Superior temporal gyrus (tissue), 1 donor: ENCODE results near the gene MAGEB3.
"Not testable (repeated sequence)": the region's sequence is repeated elsewhere in the genome, so short reads cannot be mapped to it uniquely, and the experiment has no call there.

Experiments used
- DNase-seq: peaks from one replicate; pipeline ENCODE4 v3.0.0-alpha.2; 2016; ENCODE audit errors: extremely low spot score

Gene MAGEB3, protein sequence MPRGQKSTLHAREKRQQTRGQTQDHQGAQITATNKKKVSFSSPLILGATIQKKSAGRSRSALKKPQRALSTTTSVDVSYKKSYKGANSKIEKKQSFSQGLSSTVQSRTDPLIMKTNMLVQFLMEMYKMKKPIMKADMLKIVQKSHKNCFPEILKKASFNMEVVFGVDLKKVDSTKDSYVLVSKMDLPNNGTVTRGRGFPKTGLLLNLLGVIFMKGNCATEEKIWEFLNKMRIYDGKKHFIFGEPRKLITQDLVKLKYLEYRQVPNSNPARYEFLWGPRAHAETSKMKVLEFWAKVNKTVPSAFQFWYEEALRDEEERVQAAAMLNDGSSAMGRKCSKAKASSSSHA

DNA sequence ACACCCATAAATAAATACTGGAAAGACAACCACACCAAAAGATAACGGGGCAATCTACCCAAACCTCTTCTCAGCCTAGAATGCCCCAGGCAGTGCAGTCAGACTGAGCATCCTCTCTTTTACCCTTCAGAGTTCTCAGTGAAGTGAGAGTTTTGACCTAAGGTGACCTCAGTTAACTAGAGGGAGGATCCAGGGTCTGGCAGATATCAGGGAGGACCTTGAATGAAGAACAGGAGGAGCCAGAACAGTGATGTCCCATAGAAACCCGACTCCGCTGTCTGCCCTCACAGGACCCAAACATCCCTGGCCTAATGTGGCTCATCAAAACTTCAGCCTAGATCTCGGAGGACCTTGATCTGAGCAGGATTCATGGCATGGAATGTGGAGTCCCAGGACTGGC, at the start of gene MAGEB3:
MAGEB3 (plus strand) TSS at position 263 of the 400 bp plus-strand sequence. CDS start 5,268 bp downstream, outside the sequence.
- no peak for DNase-seq

DNA sequence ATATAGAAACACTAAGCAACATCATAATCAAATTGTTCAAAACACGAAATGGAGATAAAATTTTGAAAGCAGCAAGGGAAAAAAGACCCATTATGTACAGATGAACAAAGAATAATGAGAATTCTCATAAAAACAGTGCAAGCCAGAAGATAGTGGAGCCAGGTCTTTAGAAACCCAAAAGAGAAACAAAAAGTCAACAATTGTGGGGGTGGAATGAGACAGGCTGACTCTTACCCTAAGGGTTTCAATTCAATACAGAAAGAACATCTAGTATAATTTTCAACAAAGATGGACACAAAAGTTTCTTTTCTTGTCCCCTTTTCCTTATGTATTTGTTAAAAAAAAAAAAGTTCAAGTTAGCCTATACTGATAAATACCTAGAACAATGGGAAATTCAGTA, 49.1 kb upstream of the MAGEB3 start:
- no peak for DNase-seq

DNA sequence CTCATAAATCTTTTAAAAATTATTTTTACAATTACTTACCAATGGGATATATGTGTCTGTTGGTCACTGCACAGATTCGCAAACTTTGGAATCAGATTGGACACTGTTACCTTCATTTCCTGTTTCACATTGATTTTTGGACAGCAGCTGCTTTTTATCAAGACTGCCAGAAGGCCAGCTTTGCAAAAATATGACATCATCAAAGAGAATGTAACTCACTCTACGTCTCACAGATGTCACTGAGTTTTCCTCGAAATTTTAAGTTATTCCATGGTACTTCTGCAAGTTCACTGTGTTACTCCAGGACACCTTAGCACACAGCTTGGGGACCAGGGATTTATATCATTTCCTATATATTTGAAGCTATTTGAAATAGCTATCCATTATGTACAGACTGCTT, 46.9 kb upstream of the MAGEB3 start:
- DNase-seq = no peak

DNA sequence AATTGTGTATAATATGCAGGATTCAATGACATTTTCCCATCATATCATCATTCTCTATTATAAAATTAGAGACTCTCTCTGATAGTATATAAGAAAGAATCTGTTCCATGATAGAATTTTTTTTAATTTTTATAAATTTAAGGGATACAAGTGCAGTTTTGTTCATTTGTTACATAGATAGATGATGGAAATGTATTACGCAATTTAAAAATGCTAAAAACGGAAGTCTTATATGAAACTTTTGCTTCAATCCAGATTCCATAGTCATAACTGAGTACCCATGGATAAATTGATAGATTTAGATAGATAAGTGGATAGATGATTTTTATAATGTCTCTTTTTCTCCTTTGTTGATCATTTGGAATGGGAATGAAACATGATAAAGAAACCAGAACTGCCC, 40.0 kb upstream of the MAGEB3 start:
- DNase-seq = no peak

DNA sequence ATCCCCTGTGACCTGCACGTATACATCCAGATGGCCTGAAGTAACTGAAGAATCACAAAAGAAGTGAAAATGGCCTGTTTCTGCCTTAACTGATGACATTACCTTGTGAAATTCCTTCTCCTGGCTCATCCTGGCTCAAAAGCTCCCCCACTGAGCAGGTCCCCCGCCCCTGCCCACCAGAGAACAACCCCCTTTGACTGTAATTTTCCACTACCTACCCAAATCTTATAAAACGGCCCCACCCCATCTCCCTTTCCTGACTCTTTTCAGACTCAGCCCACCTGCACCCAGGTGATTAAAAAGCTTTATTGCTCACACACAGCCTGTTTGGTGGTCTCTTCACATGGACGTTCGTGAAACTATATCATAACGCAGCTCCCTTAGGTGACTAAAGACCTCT, 36.5 kb upstream of the MAGEB3 start:
- not testable (repeated sequence) for DNase-seq

DNA sequence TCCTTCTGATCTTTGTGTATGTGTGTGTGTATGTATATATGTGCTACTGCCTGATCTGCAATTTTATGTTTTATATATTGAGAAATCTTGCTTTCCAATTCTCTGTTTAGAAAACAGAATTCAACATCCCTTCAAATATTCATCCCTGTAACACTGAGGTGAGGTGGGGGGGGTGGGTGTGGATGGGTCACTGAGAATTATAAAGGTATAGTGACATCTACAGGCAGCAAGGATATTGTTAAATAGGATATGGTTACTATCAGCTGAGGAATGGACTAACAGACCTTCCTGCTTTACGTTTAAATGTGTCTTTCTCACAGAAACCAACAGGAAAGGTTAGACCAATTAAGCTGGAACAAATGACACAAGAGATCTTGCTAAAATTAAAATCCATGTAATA, 34.1 kb upstream of the MAGEB3 start:
- DNase-seq = no peak

DNA sequence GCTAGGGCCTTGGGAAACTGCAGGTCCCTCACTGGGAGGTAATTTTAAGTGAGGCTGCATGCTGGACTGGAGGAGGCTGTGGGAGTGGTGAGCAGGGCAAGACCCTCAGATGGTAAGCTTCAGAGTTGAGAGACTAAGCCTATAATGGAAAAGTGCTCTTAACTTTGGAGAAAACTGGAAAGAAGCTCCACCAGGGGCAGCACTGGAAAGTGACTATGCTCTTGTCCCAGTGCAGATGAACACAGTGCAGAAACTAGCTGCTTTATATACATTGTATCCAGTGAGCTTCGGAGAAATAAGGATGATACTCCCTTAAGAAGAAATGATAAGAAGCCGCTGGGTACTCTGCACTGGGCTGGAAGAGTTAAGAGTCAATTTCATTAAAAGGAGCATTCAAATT, 18.3 kb upstream of the MAGEB3 start:
- no peak for DNase-seq

DNA sequence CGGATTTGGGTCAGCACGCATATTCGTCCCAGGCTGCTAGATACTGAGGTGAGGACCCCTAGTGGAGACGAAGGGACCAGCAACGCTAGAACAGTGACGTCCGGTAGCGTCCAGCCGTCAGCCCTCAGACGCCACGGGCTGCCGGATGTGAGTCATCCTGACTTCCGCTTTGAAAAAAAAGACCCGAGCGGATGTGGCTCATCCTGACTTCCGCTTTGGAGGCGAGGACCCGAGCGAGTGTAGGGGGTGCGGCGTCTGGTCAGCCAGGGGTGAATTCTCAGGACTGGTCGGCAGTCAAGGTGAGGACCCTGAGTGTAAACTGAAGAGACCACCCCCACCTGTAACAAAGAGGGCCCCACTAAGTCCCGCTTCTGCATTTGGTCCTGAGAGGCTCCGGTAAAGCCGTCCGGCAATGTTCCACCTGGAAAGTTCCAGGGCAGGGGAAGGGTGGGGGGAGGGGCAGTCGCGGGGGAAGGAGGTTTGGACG, 15.1 kb upstream of the MAGEB3 start, which contains the start of gene MAGEB2:
MAGEB2 (plus strand) TSS at position 207 of the 487 bp plus-strand sequence. CDS start 3,018 bp downstream, outside the sequence.
- no peak for DNase-seq

DNA sequence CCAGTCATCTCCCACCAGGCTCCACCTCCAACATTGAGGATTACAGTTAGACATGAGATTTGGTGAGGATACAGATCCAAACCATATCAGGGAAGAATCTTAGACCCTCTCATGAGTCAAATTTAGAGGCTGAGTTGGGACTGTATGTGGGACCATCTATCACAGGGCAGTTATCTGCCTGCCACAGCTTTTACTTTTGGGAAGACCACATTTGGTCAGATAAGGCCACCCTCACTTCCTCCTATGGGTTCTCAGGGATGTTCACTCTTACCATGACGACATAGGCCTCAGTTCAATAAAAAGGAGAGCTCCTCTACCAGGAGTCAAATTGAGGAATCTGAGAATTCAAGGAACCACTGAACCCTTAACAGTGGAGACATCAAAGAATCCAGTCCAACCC, 13.0 kb upstream of the MAGEB3 start:
- DNase-seq = no peak

DNA sequence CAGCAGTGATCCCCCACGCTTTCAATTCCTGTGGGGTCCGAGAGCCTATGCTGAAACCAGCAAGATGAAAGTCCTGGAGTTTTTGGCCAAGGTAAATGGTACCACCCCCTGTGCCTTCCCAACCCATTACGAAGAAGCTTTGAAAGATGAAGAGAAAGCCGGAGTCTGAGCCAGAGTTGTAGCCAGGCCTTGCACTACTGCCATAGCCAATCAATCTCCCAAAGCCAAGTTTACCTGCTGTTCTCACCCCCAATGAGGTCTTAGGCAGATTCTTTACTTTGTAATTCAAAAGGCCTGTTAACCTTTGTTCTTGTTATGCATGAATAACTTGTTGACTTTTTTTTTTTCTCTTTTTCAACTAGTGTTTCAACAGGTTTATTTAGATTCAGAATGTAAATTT, 11.1 kb upstream of the MAGEB3 start:
- no peak for DNase-seq

DNA sequence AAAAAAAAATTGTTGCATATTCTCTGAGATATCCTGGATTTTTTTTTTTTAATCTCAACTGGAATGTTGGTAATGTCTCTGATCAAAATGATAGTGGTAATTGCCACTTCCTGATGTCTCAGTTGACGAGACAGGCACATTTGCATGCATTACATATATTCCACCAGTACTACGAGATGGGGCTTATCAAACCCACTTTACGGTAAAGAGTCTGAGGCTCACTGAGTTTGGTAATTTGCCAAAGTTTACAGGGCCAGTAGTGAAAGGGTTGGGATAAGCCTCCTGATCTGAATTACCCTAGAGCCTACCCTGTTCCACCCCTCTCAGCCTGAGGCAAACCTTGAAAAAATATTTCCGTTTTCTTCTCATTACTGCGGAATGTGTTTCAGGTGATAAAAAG, 9.8 kb upstream of the MAGEB3 start:
- no peak for DNase-seq

DNA sequence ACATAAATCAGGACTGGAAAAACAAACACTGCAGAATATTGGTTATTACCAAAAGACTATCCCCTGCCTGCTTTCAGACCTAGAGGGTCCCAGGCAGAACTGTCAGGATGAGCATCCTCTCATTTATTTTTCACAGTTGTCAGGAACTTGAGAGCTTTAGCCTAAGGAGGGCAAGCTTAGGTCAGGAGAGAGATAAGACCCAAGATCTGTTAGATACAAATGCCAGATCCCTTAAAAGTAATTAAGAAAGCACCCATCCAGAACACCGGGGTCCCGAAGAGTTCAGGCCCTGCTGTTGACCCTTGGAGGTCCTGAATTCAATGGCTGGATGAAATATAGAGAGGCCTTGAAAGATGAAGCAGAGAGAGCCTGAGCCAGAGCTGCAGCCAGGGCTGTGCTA, 5.9 kb upstream of the MAGEB3 start:
- DNase-seq = no peak

DNA sequence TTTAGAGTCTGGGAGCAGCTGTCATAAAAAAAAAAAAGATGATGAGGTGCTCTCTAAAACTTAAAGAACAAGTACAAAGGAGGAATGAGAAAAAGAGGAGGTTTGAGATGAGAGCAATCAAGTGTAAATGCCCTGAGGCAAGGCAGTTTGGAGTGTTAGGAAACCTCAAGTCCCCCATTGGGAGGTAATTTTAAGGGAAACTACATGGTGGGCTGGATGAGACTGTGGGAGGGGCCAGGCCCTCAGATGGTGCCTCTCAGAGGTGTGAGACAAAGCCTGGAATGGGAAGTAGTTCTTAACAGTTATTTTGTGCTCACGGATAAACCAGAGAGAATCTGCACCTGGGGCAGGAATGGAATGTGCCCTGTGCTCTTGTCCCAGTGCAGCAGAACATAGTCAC, 1.9 kb upstream of the MAGEB3 start:
- DNase-seq = no peak

DNA sequence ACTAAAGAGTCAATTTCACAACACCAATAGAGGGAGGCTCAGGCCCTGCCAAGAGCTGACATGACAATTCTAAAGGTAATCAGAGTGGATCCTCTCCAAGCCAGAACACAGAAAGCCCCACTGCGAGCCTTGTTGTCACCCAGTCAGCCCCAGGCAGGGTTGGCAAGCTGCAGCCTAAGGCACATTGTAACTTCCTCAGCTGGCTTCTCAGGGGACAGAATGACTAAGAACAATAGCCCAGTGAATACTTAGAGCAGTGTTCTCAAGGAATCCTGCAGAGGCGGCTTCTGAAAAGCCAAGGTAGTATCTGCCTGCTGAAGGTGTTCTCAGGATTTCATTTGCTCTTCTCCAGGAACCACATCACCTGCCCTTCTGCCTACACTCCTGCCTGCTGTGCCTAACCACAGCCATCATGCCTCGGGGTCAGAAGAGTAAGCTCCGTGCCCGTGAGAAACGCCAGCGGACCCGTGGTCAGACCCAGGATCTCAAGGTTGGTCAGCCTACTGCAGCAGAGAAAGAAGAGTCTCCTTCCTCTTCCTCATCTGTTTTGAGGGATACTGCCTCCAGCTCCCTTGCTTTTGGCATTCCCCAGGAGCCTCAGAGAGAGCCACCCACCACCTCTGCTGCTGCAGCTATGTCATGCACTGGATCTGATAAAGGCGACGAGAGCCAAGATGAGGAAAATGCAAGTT, 11.4 kb downstream of the MAGEB3 start, which contains the start of gene MAGEB4:
MAGEB4 (plus strand) TSS at position 277 of the 692 bp plus-strand sequence; CDS start at position 413, 136 bp downstream.
- DNase-seq = no peak

DNA sequence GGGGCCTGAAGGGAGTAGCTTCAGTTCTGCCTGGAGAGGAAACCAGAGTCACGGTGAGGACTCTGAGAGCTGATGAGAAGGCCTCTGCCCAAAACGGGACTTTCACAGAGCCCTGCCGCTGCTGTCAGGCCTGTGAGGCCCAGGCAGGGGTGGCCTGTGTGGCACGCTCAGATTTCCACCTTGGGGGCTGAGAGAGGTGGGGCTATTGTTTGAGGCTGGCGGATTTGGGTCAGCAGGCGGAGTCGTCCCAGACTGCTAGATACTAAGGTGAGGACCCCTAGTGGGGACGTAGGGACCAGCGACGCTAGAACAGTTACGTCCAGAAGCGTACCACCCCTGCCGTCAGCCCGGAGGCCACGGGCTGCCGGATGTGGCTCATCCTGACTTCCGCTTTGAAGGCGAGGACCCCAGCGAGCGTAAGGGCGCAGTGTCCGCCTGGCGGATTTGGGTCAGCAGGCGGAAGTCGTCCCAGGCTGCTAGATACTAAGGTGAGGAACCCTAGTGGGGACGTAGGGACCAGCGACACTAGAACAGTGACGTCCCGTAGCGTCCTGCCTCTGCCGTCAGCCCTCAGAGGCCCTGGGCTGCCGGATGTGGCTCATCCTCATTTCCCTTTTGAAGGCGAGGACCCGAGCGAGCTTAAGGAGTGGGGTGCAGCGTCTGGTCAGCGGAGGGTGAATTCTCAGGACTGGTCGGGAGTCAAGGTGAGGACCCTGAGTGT, 16.5 kb downstream of the MAGEB3 start, which contains the start of gene MAGEB1:
MAGEB1 (plus strand) TSS at position 378 of the 721 bp plus-strand sequence. CDS start 3,348 bp downstream, outside the sequence.
- no peak for DNase-seq

DNA sequence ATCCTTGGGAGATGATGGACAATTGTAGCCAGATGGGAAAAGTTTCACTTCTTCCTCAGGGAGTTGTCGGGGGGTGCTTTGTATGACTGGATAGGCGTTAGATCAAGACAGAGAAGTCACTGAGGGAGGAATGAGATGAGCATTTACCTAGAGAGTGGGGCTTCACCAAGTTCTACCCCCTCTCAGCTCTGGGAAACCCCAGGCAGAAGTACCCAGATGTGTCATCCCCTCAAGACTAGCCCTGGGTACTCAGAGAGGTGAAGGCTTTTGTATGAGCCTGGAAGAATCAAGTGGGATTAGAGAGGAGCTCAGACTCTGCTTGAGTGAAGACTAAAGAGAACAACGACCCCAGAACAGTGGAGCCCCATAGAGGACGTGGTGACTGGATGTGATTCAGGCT, 18.4 kb downstream of the MAGEB3 start:
- DNase-seq = no peak

DNA sequence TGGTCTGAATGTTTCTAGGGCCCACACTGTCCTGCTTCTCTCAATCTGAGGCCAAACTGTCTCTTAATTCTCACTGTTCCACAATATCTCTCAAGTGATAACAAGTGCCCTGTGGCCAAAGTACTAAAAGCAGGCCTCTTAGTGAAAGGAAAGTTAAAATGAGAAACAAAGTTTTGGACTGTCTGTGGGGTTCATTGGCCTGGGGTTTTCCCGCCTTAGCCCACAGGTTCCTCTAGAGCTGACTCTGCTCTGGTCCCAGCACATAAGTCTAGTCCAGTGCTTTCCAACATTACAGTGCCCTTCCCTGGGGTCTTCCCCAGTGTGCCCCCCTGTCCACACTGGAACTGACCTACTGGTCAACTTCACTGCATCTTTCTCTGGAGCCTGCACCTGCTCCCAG, 22.8 kb downstream of the MAGEB3 start:
- DNase-seq = no peak

DNA sequence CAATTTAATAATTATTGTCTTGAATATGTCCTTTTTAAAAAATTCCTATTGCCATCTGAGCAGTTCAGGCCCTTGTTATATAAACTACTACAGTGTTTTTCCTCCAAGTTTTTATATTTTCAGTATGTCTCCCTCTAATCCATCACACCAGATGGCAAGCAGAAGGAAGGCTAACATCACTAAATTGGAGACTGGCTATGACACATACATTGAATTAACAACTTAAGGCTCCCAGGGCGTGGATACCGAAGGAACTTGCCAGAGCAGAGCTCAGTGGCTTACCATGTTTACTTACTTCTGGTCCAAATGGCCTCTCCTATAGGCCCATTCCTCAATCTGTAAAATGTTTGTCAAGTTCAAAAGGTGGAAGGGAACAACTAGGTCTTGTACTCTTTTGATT, 29.5 kb downstream of the MAGEB3 start:
- no peak for DNase-seq

DNA sequence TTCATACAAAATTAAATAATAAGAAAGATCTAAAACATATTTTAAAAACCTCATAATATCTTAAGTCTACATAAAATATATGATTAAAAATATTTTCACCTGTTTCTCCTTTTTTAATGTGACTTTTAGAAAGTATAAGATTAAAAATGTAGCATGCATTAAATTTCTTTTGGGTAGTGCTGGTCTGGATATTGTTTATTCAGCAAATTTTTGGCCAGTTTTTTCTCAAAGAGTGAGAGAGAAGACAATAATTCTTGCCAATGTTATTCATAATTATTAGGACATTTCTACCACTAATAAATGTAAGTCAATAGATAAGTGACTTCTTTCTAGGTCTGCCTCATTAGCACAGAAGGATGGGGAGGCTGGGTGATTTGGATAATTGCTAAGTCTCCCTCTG, 30.6 kb downstream of the MAGEB3 start:
- DNase-seq = no peak

DNA sequence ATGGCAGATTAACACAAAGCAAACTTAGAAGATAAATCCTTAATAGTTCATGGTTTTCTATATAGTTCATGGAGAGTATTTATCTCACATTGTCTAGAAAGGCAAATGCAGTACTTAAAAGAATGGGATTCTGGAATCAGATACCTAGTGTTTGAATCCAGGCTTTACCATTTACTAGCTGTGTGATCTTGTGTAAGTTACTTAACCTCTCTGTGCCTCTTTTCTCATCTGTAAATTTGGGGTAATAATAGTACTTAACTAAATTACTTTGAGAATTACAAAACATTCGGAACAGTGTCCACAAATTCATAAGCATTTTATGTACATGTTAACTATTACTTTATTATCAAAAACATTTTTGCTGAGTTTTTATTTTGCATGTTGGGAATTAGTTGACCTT, 32.3 kb downstream of the MAGEB3 start:
- DNase-seq = no peak

DNA sequence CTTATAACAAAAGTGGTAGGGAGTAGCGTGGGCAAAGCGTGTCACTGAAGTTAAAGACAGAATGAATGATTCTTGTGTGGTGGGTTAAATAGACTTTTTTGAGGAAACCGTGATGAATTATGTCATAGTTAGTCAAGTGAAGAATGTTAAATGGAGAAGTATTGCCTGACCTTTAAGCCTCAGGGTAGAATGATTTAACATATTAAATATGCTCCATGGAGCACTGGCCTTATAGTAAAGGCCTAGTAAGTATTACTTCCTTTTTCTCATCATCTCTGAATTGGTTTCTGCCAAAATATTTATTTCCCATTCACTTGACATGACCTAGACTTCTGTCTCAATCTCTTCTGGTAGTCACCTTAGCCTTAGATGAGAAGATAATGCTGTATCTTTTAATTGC, 40.2 kb downstream of the MAGEB3 start:
- no peak for DNase-seq

DNA sequence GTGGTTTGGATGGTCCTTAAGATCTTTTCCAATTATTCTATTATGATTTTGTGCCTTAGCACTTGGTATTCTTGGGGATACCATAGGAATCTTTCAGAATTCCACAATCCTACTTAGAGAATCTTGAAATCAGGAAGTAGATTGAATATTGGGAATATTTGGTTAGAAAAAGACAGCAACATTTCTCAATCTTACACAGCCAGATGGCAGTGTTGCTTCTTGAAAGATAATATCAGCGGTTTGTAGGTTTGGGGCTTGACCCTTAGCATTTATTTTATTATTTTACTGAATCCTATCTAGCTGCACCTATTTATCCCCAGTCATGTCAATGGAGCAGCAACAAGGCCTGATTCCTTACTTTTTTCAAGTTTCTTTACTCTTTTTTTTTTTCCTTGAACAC, 45.0 kb downstream of the MAGEB3 start:
- DNase-seq = peak; percentile 15
